Activated CD8-positive, alpha-beta memory T cell treated with anti-CD3 and anti-CD28 coated beads, Interleukin-2, amount 10 ng/mL, durations not matched to agents 7 days and 5 days (primary cell): ENCODE measurements around the gene TANC1. TPM values are rescaled to one million over a fixed set of nuclear protein-coding genes. Genes with fewer than 3 reads are reported as not detected.

Experiments
- ATAC-seq: fragments of 150-1000 bp; cut with Tn5 transposase; one replicate; pipeline ENCODE4 v1.10.0; 2021; ENCODE audit warnings: moderate library complexity
- CTCF ChIA-PET: fragments of 350-600 bp; sonication (Branson Sonifier 250); formaldehyde crosslinking; loops from one replicate; lab custom pipeline; 2021; ENCODE audit warnings: antibody characterized with exemption; lab: Charles Lee
- DNase-seq: peaks from one replicate; pipeline ENCODE4 v3.0.0-alpha.2; 2020
- H3K27ac Mint-ChIP-seq: one replicate; pipeline ENCODE4 v1.8.0; 2021; ENCODE audit warnings: mild to moderate bottlenecking, mixed read lengths
- H3K27me3 Mint-ChIP-seq: one replicate; pipeline ENCODE4 v1.8.0; 2021; ENCODE audit warnings: mixed read lengths
- H3K36me3 Mint-ChIP-seq: one replicate; pipeline ENCODE4 v1.8.0; 2021; ENCODE audit warnings: mild to moderate bottlenecking, mixed read lengths
- H3K4me1 Mint-ChIP-seq: one replicate; pipeline ENCODE4 v1.8.0; 2021; ENCODE audit warnings: mixed read lengths
- H3K4me3 Mint-ChIP-seq: one replicate; pipeline ENCODE4 v1.8.0; 2021; ENCODE audit warnings: mild to moderate bottlenecking, moderate library complexity, mixed read lengths
- H3K9me3 Mint-ChIP-seq: one replicate; pipeline ENCODE4 v1.8.0; 2022; ENCODE audit warnings: low read depth, mixed read lengths
- total RNA-seq, 2 experiments: library from RNA; stranded (reverse); gene quantifications; one replicate each; pipeline ENCODE4 v1.2.3, GENCODE V29; 2021

TANC1 gene
- total RNA-seq, 2 experiments from 2014 or later, result 0.16 to 0.20 TPM

GRCh38 chr2:159124931-159125467 is 156.6 kb downstream of the TANC1 start:
- Mint-ChIP-seq H3K4me1 (peaks cover 8% of the 10 kb centered on the region), H3K36me3 (no peaks in the 10 kb centered on the region), H3K27me3 (no peaks in the 10 kb centered on the region), H3K4me3 (no peak overlapping the region), H3K9me3 (no peaks in the 10 kb centered on the region), H3K27ac (no peak overlapping the region)
- DNase-seq, result no peak
- CTCF ChIA-PET, result interaction anchor here (1.1 kb wide), 1 partner anchor 15 kb away, joined by 3 read pairs; no protein-coding TSS in a partner anchor
- ATAC-seq, result no peak

- Mint-ChIP-seq H3K4me1 (peaks cover 8% of the 10 kb centered on the region), H3K9me3 (no peaks in the 10 kb centered on the region), H3K27me3 (no peaks in the 10 kb centered on the region), H3K36me3 (no peaks in the 10 kb centered on the region), H3K4me3 (no peak overlapping the region), H3K27ac (no peak overlapping the region)
- DNase-seq (no peak), ATAC-seq (no peak)
- CTCF ChIA-PET, result no interaction called here
Observed at GRCh38 chr2:159125858-159126257, 157.4 kb downstream of the TANC1 start.

- H3K36me3 Mint-ChIP-seq, result no peaks in the 10 kb centered on the region
- DNase-seq, result no peak
- H3K4me1 Mint-ChIP-seq, result peaks cover 8% of the 10 kb centered on the region
- no peak for ATAC-seq
- H3K9me3 Mint-ChIP-seq, result no peaks in the 10 kb centered on the region
- CTCF ChIA-PET, result no interaction called here
- H3K4me3 Mint-ChIP-seq, result no peak overlapping the region
- no peaks in the 10 kb centered on the region for H3K27me3 Mint-ChIP-seq
- H3K27ac Mint-ChIP-seq, result no peak overlapping the region
Observed at GRCh38 chr2:159126432-159127022, 158.1 kb downstream of the TANC1 start.

GRCh38 chr2:159128191-159128590 is 159.8 kb downstream of the TANC1 start:
- no peaks in the 10 kb centered on the region for H3K9me3 Mint-ChIP-seq
- DNase-seq (no peak), ATAC-seq (no peak)
- H3K4me3 Mint-ChIP-seq, result no peak overlapping the region
- no peaks in the 10 kb centered on the region for H3K27me3 Mint-ChIP-seq
- H3K27ac Mint-ChIP-seq, result no peak overlapping the region
- H3K4me1 Mint-ChIP-seq, result peaks cover 8% of the 10 kb centered on the region
- H3K36me3 Mint-ChIP-seq, result no peaks in the 10 kb centered on the region
- CTCF ChIA-PET, result interaction anchor here (1.4 kb wide), 1 partner anchor 10 kb away, joined by 4 read pairs; no protein-coding TSS in a partner anchor

GRCh38 chr2:159129269-159129668 is 160.8 kb downstream of the TANC1 start:
- H3K4me1 Mint-ChIP-seq, result peaks cover 6% of the 10 kb centered on the region
- DNase-seq (no peak), ATAC-seq (no peak)
- H3K36me3 Mint-ChIP-seq, result no peaks in the 10 kb centered on the region
- no peaks in the 10 kb centered on the region for H3K27me3 Mint-ChIP-seq
- CTCF ChIA-PET, result interaction anchor here (1.0 kb wide), 1 partner anchor 12 kb away, joined by 5 read pairs; no protein-coding TSS in a partner anchor
- no peak overlapping the region for H3K4me3 Mint-ChIP-seq
- H3K27ac Mint-ChIP-seq, result no peak overlapping the region
- H3K9me3 Mint-ChIP-seq, result no peaks in the 10 kb centered on the region

- H3K36me3 Mint-ChIP-seq, result no peaks in the 10 kb centered on the region
- no peak overlapping the region for H3K27ac Mint-ChIP-seq
- ATAC-seq (no peak), DNase-seq (no peak)
- no peaks in the 10 kb centered on the region for H3K9me3 Mint-ChIP-seq
- no peak overlapping the region for H3K4me3 Mint-ChIP-seq
- peaks cover 2% of the 10 kb centered on the region for H3K4me1 Mint-ChIP-seq
- H3K27me3 Mint-ChIP-seq, result no peaks in the 10 kb centered on the region
- CTCF ChIA-PET, result interaction anchor here (1.0 to 1.8 kb wide), 2 partner anchors 11 kb away, joined by 5 to 7 read pairs; no protein-coding TSS in a partner anchor
Observed at GRCh38 chr2:159129824-159130223, 161.4 kb downstream of the TANC1 start.

GRCh38 chr2:159130302-159130701 is 161.9 kb downstream of the TANC1 start:
- ATAC-seq (no peak), DNase-seq (no peak)
- Mint-ChIP-seq H3K27ac (no peak overlapping the region), H3K4me3 (no peak overlapping the region), H3K36me3 (no peaks in the 10 kb centered on the region), H3K4me1 (peaks cover 2% of the 10 kb centered on the region), H3K27me3 (no peaks in the 10 kb centered on the region), H3K9me3 (no peaks in the 10 kb centered on the region)
- CTCF ChIA-PET, result interaction anchor here (1.8 kb wide), 1 partner anchor 12 kb away, joined by 7 read pairs; no protein-coding TSS in a partner anchor

GRCh38 chr2:159131267-159131913 is 162.9 kb downstream of the TANC1 start:
- CTCF ChIA-PET, result interaction anchor here (1.8 kb wide), 1 partner anchor 13 kb away, joined by 7 read pairs; no protein-coding TSS in a partner anchor

GRCh38 chr2:159131914-159132281 is 163.5 kb downstream of the TANC1 start:
- H3K27ac Mint-ChIP-seq, result no peak overlapping the region
- ATAC-seq, result no peak
- H3K4me3 Mint-ChIP-seq, result no peak overlapping the region
- H3K36me3 Mint-ChIP-seq, result no peaks in the 10 kb centered on the region
- no peaks in the 10 kb centered on the region for H3K27me3 Mint-ChIP-seq
- H3K4me1 Mint-ChIP-seq, result peaks cover 2% of the 10 kb centered on the region
- H3K9me3 Mint-ChIP-seq, result no peaks in the 10 kb centered on the region
- CTCF ChIA-PET, result no interaction called here
- DNase-seq, result no peak

More at GRCh38 chr2:159131267-159131913, 162.9 kb downstream of the TANC1 start:
- no peak for DNase-seq
- Mint-ChIP-seq H3K4me1 (peaks cover 2% of the 10 kb centered on the region), H3K27ac (no peak overlapping the region), H3K4me3 (no peak overlapping the region), H3K36me3 (no peaks in the 10 kb centered on the region), H3K9me3 (no peaks in the 10 kb centered on the region), H3K27me3 (no peaks in the 10 kb centered on the region)
- ATAC-seq, result no peak

GRCh38 chr2:159133797-159134196 is 165.4 kb downstream of the TANC1 start:
- no peaks in the 10 kb centered on the region for H3K27me3 Mint-ChIP-seq
- H3K9me3 Mint-ChIP-seq, result no peaks in the 10 kb centered on the region
- H3K4me1 Mint-ChIP-seq, result peaks cover 2% of the 10 kb centered on the region
- H3K27ac Mint-ChIP-seq, result no peak overlapping the region
- DNase-seq, result no peak
- H3K36me3 Mint-ChIP-seq, result no peaks in the 10 kb centered on the region
- peak; percentile 23 for ATAC-seq
- CTCF ChIA-PET, result interaction anchor here (1.1 kb wide), 1 partner anchor 106 kb away, joined by 3 read pairs; no protein-coding TSS in a partner anchor
- no peak overlapping the region for H3K4me3 Mint-ChIP-seq

GRCh38 chr2:159134979-159135378 is 166.5 kb downstream of the TANC1 start:
- ATAC-seq, result no peak
- no peaks in the 10 kb centered on the region for H3K9me3 Mint-ChIP-seq
- DNase-seq, result no peak
- H3K4me3 Mint-ChIP-seq, result no peak overlapping the region
- no peak overlapping the region for H3K27ac Mint-ChIP-seq
- peaks cover 5% of the 10 kb centered on the region for H3K27me3 Mint-ChIP-seq
- no peaks in the 10 kb centered on the region for H3K36me3 Mint-ChIP-seq
- CTCF ChIA-PET, result no interaction called here
- no peaks in the 10 kb centered on the region for H3K4me1 Mint-ChIP-seq

GRCh38 chr2:159136391-159136790 is 168.0 kb downstream of the TANC1 start:
- peaks cover 5% of the 10 kb centered on the region for H3K27me3 Mint-ChIP-seq
- H3K4me3 Mint-ChIP-seq, result no peak overlapping the region
- H3K27ac Mint-ChIP-seq, result no peak overlapping the region
- DNase-seq (no peak), ATAC-seq (no peak)
- H3K4me1 Mint-ChIP-seq, result no peaks in the 10 kb centered on the region
- H3K36me3 Mint-ChIP-seq, result no peaks in the 10 kb centered on the region
- CTCF ChIA-PET, result no interaction called here
- no peaks in the 10 kb centered on the region for H3K9me3 Mint-ChIP-seq

GRCh38 chr2:159137511-159138241 is 169.2 kb downstream of the TANC1 start:
- Mint-ChIP-seq H3K36me3 (no peaks in the 10 kb centered on the region), H3K4me1 (no peaks in the 10 kb centered on the region), H3K27ac (no peak overlapping the region), H3K9me3 (no peaks in the 10 kb centered on the region), H3K27me3 (peaks cover 13% of the 10 kb centered on the region), H3K4me3 (no peak overlapping the region)
- CTCF ChIA-PET, result no interaction called here
- DNase-seq (no peak), ATAC-seq (no peak)
